ENCODE results near the gene FILIP1L. TPM values are rescaled to one million over a fixed set of nuclear protein-coding genes. Genes with fewer than 3 reads are reported as not detected.
A peak's percentile ranks its signal among the peaks of the same experiment; 100 is the strongest.

Gene FILIP1L
- total RNA-seq, 1 donor from 2014 or later, result 21.6 TPM

GRCh38 chr3:100010087-100010417 lies 104.2 kb downstream of the FILIP1L start:
- no peak for DNase-seq (ENCODE audit: low read depth, low spot score)

GRCh38 chr3:100009276-100010086 lies 104.8 kb downstream of the FILIP1L start:
- DNase-seq (ENCODE audit: low read depth, low spot score), result peak; percentile 29

- peak; percentile 13 for DNase-seq (ENCODE audit: low read depth, low spot score)
These were observed 106.1 kb downstream of the FILIP1L start for GRCh38 chr3:100008081-100008698.

GRCh38 chr3:100007313-100007712 lies 107.0 kb downstream of the FILIP1L start:
- DNase-seq (ENCODE audit: low read depth, low spot score), result no peak

- no peak for DNase-seq (ENCODE audit: low read depth, low spot score)
These were observed 107.6 kb downstream of the FILIP1L start for GRCh38 chr3:100006570-100007271.

GRCh38 chr3:100005665-100006393 lies 108.5 kb downstream of the FILIP1L start:
- DNase-seq (ENCODE audit: low read depth, low spot score), result no peak

- DNase-seq (ENCODE audit: low read depth, low spot score), result peak; percentile 47
These were observed 109.4 kb downstream of the FILIP1L start for GRCh38 chr3:100004931-100005330.

- no peak for DNase-seq (ENCODE audit: low read depth, low spot score)
These were observed 110.4 kb downstream of the FILIP1L start for GRCh38 chr3:100003609-100004503.

- DNase-seq (ENCODE audit: low read depth, low spot score), result peak; percentile 32
These were observed 111.5 kb downstream of the FILIP1L start for GRCh38 chr3:100002599-100003350.

GRCh38 chr3:100001526-100002270 lies 112.6 kb downstream of the FILIP1L start:
- no peak for DNase-seq (ENCODE audit: low read depth, low spot score)

- no peak for DNase-seq (ENCODE audit: low read depth, low spot score)
These were observed 113.2 kb downstream of the FILIP1L start for GRCh38 chr3:100001083-100001482.

GRCh38 chr3:99999536-99999935 lies 114.8 kb downstream of the FILIP1L start:
- no peak for DNase-seq (ENCODE audit: low read depth, low spot score)

GRCh38 chr3:99997293-99997692 lies 117.0 kb downstream of the FILIP1L start:
- peak; percentile 54 for DNase-seq (ENCODE audit: low read depth, low spot score)

- no peak for DNase-seq (ENCODE audit: low read depth, low spot score)
These were observed 124.1 kb downstream of the FILIP1L start for GRCh38 chr3:99990179-99990578.

- DNase-seq (ENCODE audit: low read depth, low spot score), result no peak
These were observed 129.6 kb downstream of the FILIP1L start for GRCh38 chr3:99984668-99985067.

- DNase-seq (ENCODE audit: low read depth, low spot score), result no peak
These were observed 130.2 kb downstream of the FILIP1L start for GRCh38 chr3:99984139-99984538.

GRCh38 chr3:99982650-99983049 lies 131.7 kb downstream of the FILIP1L start:
- no peak for DNase-seq (ENCODE audit: low read depth, low spot score)

- no peak for DNase-seq (ENCODE audit: low read depth, low spot score)
These were observed 133.2 kb downstream of the FILIP1L start for GRCh38 chr3:99981138-99981537.

- DNase-seq (ENCODE audit: low read depth, low spot score), result no peak
These were observed 133.7 kb downstream of the FILIP1L start for GRCh38 chr3:99980606-99981005.

All from pulmonary artery endothelial cell (primary cell).